ENCODE results near the gene BAIAP2L1.

DNA sequence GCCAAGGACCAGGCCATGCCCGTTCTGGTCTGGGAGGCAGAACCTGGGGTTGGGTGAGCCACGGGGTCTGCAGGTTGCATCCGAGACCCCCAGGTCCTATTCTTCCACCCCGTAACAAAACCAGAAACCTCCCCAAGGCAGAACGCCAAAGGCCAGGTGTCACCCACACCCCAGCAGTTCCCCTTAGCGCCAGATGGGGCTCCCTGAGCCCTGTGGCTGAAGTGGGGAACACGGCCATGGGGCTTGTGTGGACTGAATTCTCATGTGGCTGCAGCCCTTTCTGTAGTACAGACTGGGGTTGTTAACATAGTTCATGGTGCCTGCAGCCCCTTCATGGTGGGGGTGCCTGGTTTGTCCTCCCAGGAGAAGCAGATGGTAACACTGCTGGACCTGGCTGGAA is 109.2 kb downstream of the BAIAP2L1 start:
- TF ChIP-seq CEBPB (IDR thresholded peaks at IDR 0.05) (no peak), TAF1 (IDR thresholded peaks at IDR 0.05; ENCODE audit: low read depth) (no peak), EP300 (IDR thresholded peaks at IDR 0.05; ENCODE audit: borderline replicate concordance) (no peak)
